ENCODE measurements around the gene FOXL3.

FOXL3 gene

DNA sequence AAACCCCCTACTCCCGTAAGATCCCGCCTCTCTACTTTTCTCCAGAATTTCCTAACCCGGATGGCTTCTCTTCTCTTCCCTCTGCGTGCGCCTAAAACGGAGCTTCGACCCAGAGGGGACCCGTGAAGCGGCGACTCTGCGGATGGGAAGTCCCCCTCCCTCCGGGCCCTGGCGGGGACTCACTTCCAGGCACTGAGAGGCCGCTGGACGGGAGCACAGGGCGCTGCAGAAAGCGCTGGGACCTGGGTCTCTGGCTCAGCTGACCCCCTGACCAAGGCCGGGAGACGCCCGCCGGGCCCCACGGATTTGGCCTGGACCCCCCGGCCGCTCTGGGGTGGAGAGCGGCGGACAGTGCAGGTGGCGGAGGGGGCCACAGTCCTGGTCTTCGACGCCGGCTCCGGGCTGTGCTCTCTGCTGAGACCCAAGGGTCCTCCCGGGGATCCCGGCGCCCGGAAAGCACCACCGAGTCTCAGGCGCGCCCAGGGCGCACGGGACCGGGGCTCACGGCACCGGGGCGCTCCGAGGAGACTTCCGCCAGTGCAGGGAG lies 688 bp upstream of the FOXL3 start:
- TF ChIP-seq, protein P1, sequence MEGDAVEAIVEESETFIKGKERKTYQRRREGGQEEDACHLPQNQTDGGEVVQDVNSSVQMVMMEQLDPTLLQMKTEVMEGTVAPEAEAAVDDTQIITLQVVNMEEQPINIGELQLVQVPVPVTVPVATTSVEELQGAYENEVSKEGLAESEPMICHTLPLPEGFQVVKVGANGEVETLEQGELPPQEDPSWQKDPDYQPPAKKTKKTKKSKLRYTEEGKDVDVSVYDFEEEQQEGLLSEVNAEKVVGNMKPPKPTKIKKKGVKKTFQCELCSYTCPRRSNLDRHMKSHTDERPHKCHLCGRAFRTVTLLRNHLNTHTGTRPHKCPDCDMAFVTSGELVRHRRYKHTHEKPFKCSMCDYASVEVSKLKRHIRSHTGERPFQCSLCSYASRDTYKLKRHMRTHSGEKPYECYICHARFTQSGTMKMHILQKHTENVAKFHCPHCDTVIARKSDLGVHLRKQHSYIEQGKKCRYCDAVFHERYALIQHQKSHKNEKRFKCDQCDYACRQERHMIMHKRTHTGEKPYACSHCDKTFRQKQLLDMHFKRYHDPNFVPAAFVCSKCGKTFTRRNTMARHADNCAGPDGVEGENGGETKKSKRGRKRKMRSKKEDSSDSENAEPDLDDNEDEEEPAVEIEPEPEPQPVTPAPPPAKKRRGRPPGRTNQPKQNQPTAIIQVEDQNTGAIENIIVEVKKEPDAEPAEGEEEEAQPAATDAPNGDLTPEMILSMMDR (conservative IDR thresholded peaks at IDR 0.05) = no peak
- no peak overlapping the region for H3K27ac ChIP-seq

DNA sequence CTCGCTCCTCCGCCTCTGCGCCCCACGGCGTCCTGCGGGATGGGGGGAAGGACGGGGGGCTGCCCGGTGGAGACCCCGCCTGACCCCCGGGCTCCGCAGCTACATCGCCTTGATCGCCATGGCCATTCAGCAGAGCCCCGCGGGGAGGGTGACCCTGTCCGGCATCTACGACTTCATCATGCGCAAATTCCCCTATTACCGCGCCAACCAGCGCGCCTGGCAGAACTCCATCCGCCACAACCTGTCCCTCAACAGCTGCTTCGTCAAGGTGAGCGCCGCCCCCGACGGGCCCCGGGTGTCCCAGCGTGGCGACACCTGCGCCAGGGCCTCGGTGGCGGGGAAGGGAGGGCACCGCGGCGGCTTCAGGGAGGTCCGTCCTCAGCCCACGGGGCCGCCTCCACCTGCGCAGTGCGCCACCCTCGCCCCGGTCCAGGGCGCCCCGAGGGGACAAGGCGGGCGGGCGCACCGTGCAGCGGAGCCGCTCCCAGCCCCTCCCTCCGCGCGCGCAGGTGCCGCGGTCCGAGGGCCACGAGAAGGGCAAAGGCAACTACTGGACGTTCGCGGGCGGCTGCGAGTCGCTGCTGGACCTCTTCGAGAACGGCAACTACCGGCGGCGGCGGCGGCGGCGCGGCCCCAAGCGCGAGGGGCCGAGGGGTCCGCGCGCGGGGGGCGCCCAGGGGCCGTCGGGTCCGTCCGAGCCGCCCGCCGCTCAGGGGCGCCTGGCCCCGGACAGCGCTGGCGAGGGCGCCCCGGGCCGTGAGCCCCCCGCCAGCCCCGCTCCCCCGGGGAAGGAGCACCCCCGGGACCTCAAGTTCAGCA lies 793 bp downstream of the FOXL3 start:
- TF ChIP-seq, protein P1 (conservative IDR thresholded peaks at IDR 0.05) = no peak
- H3K27ac ChIP-seq = no peak overlapping the region

DNA sequence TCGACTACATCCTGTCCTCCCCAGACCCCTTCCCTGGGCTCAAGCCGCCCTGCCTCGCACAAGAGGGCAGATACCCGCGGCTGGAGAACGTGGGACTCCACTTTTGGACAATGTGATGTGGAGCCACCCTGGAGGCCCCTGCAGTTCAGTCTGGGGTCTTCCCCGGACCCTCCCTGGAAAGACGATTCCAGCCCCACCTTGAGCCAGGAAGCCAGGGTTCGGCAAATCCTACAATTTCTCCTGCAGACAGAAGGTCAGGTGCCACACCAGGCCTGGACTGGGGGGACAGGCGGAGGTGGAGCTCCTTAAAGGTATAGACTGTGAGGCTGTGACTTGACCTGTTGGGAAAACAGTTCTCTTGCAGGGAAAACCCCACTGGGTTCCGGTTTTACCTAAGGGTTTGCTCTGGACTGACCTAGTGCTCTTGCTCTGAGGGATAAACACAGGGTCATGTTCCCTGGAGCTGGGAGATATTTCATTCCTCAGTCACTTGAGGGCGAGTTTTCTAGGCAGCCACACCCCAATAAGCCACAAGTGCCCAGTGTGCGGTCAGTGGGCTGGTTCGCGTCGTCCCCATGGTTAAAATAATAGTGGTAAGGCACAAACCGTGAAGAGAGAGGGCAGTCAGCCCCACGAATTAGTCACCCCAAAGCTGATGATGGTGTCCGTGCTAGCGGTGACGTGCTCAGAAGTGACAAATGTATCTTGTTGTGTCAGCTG lies 1.6 kb downstream of the FOXL3 start:
- TF ChIP-seq, protein P1 (conservative IDR thresholded peaks at IDR 0.05) = no peak
- H3K27ac ChIP-seq = no peak overlapping the region

DNA sequence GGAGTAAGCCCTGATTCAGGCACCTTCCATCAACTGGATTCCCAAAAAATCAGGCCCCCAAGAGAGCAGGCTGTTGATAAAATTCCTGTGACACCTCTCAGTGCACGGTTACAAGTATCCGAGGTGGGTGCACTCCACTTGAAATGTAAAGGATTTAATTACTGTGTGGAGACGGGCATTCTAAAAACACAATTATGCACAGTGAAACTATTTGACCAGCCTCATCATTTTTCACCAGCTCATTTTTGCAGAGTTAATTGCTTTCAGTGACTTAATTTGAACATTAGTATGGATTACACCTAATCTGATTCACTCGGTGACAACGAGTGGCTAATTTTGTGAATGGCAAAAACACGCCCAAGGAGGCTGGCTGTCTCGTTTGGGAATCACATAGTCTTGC lies 2.3 kb downstream of the FOXL3 start:
- H3K27ac ChIP-seq = no peak overlapping the region
- TF ChIP-seq, protein P1 (conservative IDR thresholded peaks at IDR 0.05) = no peak

DNA sequence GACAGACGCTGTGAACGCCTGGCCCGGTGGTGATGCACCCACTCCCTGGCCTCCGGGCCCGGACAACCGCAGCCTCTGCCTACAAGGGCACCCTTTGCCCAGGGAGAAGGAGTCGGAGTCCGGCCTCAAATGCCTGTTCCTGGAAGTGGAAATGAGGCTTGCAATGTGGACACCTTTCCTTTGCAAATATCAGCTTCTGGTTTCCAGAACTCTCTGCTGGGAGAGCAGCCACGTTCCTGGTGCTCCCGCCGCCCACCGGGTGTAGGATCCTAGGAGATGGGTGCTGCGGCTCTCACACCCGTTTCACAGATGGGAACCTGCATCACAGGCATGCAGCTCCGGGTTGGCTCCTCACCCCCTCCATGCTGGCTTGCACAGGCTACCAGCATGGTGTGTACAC lies 2.9 kb downstream of the FOXL3 start:
- H3K27ac ChIP-seq = no peak overlapping the region
- TF ChIP-seq, protein P1 (conservative IDR thresholded peaks at IDR 0.05) = no peak

DNA sequence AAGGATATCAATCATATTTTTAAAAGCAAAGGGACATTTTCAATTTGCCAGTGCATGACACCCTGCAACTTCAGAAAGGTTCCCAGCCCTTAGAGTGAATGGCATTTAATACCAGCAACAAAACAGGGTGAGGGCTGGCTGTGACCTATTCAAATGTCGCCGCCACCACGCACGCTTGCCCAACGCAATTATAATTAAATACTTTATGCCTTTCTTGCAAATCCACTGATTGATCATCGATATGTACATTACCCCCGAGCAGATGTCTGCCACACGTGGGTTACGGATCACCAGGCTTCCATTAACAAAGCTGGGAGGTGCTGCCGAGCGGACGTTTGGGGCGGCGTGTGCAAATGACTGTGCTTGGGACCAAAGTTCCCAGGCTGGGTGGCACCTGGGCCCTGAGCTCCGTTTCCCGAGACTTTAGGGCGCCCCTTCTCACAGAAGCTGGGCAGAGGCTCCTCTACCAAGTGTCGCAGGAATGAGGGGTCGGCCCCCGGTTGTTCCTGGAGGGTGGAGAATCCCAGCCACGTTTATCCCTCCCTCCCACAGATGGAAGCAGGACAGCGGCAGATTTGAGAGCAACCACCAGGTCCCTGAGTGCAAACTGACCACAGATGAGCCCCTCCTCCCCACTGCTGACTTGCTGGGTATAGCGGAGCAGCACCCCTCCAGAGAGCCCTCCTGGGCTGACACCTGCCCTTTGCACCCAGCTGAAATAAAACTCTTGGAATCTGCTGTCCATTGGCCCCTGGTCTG lies 3.9 kb downstream of the FOXL3 start:
- TF ChIP-seq, protein P1 (conservative IDR thresholded peaks at IDR 0.05) = no peak
- H3K27ac ChIP-seq = no peak overlapping the region
